Omental fat pad (tissue), 4 donors: ENCODE data around the gene RAB29. TPM values are rescaled to one million over a fixed set of nuclear protein-coding genes. Genes with fewer than 3 reads are reported as not detected.
"Not testable (repeated sequence)": the region's sequence is repeated elsewhere in the genome, so short reads cannot be mapped to it uniquely, and the experiment has no call there.

ENCODE experiments used
- ATAC-seq: fragments of 150-250 bp; one replicate; pipeline ENCODE4 v1.9.1; 2016; ENCODE audit warnings: mild to moderate bottlenecking, moderate library complexity; ENCODE audit not compliant: low FRiP score
- DNase-seq: peaks from one replicate; pipeline ENCODE4 v3.0.0-alpha.2; 2019; ENCODE audit warnings: low spot score
- small RNA-seq: library from RNA; depleted of rRNA; stranded (forward); fragments of <200 nt; gene quantifications from one replicate; pipeline ENCODE3, GENCODE V24; 2016
- total RNA-seq, 4 donors: library from RNA; depleted of rRNA; stranded (reverse); fragments of >200 nt; gene quantifications; one replicate each; pipeline ENCODE4 v1.1.0, GENCODE V29; 2016
- TF ChIP-seq, protein P1 (sequence below), 3 donors: fragments of 450-650 bp; IDR thresholded peaks; one replicate each; pipeline ENCODE4 v1.5.1; 2016 to 2017; ENCODE audit warnings: antibody characterized with exemption in 3 of 3, mild to moderate bottlenecking in 3 of 3, moderate library complexity in 2 of 3

The RAB29 gene
- total RNA-seq, 4 donors from 2014 or later, result 14.4 to 26.9 (median 20.0) TPM

GRCh38 chr1:205729945-205730610, 45.2 kb downstream of the RAB29 start:
- DNase-seq, result no peak
- TF ChIP-seq, protein P1, sequence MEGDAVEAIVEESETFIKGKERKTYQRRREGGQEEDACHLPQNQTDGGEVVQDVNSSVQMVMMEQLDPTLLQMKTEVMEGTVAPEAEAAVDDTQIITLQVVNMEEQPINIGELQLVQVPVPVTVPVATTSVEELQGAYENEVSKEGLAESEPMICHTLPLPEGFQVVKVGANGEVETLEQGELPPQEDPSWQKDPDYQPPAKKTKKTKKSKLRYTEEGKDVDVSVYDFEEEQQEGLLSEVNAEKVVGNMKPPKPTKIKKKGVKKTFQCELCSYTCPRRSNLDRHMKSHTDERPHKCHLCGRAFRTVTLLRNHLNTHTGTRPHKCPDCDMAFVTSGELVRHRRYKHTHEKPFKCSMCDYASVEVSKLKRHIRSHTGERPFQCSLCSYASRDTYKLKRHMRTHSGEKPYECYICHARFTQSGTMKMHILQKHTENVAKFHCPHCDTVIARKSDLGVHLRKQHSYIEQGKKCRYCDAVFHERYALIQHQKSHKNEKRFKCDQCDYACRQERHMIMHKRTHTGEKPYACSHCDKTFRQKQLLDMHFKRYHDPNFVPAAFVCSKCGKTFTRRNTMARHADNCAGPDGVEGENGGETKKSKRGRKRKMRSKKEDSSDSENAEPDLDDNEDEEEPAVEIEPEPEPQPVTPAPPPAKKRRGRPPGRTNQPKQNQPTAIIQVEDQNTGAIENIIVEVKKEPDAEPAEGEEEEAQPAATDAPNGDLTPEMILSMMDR (IDR thresholded peaks at IDR 0.05), result no peak
- no peak for ATAC-seq

- TF ChIP-seq, protein P1 (IDR thresholded peaks at IDR 0.05), result no peak
- DNase-seq (no peak), ATAC-seq (no peak)
Measured at GRCh38 chr1:205726619-205727125, 48.6 kb downstream of the RAB29 start.

- no peak for ATAC-seq
- TF ChIP-seq, protein P1 (IDR thresholded peaks at IDR 0.05), result no peak
- DNase-seq, result no peak
Measured at GRCh38 chr1:205725514-205725913, 49.8 kb downstream of the RAB29 start.

DNA sequence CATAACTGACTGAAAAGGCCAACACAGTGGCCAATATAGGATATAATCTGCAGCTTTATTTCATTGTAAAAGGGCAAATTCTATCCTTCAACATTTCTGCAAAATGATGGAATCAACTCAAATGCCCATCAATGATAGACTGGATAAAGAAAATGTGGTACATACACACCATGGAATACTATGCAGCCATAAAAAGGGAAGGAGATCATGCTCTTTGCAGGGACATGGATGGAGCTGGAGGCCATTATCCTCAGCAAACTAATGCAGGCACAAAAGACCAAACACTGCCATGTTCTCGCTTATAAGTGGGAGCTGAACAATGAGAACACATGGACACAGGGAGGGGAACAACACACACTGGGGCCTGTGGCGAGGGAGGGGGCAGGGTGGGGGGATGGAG, 54.5 kb downstream of the RAB29 start:
- not testable (repeated sequence) for DNase-seq, ATAC-seq

DNA sequence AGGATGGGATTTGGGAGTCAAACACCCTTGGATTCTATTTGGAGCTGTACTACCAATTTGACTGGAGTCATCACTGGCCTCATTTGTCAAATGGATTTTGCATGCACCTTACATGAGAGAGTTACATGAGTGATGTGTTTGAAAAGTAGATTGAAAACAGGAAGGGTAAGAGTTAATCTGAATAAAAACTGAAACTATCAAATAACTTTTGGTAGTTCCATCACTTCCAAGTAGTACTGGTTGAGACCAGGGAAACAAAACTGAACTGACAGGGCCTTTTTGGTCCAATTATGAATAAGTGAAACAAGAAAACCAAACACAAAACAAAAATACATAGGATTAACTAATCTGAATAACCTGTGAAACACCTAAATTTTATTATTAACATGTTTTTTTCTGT, 55.5 kb downstream of the RAB29 start:
- TF ChIP-seq, protein P1 (IDR thresholded peaks at IDR 0.05), result no peak
- ATAC-seq (no peak), DNase-seq (no peak)

DNA sequence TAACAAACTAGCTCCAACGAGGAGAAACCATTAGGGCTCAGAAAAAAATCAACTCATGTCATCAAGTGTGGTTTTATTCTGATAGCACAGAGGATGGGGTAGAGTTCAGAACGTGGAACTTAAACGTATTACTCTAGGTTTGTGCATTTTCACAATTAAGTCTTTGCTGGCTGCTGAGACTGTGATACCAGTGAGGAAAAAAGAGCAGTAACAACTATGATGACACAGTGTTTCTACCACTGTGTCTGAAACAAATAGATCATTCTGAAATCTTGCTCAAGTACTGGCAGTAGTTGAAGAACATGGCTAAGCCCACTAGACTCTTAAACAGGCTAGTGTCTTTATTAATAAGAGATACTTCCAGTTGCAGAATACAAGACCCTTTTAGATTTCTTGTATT, 56.3 kb downstream of the RAB29 start:
- ATAC-seq (no peak), DNase-seq (no peak)
- TF ChIP-seq, protein P1 (IDR thresholded peaks at IDR 0.05), result no peak

Small RNA genes lying within 50 kb of the gene (small RNA-seq; reads per million reads assigned to genes)
- gene RF00139, result not detected

Other genes with a start within 250 kb of the RAB29 start
- 10 to 100 TPM; 20.7 to 37.5 (median 27.8) TPM for gene ELK4, start 143.5 kb downstream of the RAB29 start, total RNA-seq
- gene SLC45A3, start 95.0 kb downstream of the RAB29 start, total RNA-seq, result 1 to 10 TPM; 1.6 to 2.4 (median 2.1) TPM
- 10 to 100 TPM; 54.8 to 84.8 (median 71.2) TPM for gene NUCKS1, start 25.3 kb downstream of the RAB29 start, total RNA-seq
- 10 to 100 TPM; 15.3 to 33.1 (median 25.1) TPM for gene SLC41A1, start 37.7 kb upstream of the RAB29 start, total RNA-seq
- gene PM20D1, start 74.7 kb upstream of the RAB29 start, total RNA-seq, result under 1 TPM; 0.19 to 0.74 (median 0.50) TPM
- gene SLC26A9, start 168.0 kb upstream of the RAB29 start, total RNA-seq, result under 1 TPM in 2 of 4 donors, not detected in 2; 0.24 to 0.37 TPM
- gene RAB7B, start 227.9 kb upstream of the RAB29 start, total RNA-seq, result 10 to 100 TPM in 2 of 4 donors, 1 to 10 TPM in 2; 3.2 to 62.0 (median 16.6) TPM
- not detected for gene CTSE, start 248.4 kb upstream of the RAB29 start, total RNA-seq